Gastrocnemius medialis (tissue), 4 donors: ENCODE data around the gene ZNF865. TPM values are rescaled to one million over a fixed set of nuclear protein-coding genes. Genes with fewer than 3 reads are reported as not detected.

Experiments used
- ATAC-seq, 2 donors: fragments of 150-250 bp; one replicate each; pipeline ENCODE4 v1.9.1; 2016
- DNase-seq, 2 donors: peaks; one replicate each; pipeline ENCODE4 v3.0.0-alpha.2; 2019
- H3K27ac ChIP-seq, 4 donors: fragments of 200-600 bp; sonication (generic); 1 replicate in 1 of 4; 2 replicates in 3 of 4; pipeline ENCODE4 v1.5.1; 2016 to 2018; ENCODE audit warnings: mild to moderate bottlenecking in 2 of 4, moderate library complexity in 1 of 4
- H3K27me3 ChIP-seq, 3 donors: fragments of 200-600 bp; sonication (generic) in 2 of 3; 1 replicate in 1 of 3; 2 replicates in 2 of 3; pipeline versions ENCODE4 v1.5.1 to v1.6.0; 2016 to 2019; ENCODE audit warnings: mild to moderate bottlenecking in 1 of 3, moderate library complexity in 1 of 3
- H3K36me3 ChIP-seq, 2 donors: fragments of 200-600 bp; sonication (generic) in 1 of 2; one replicate each; pipeline ENCODE4 v1.5.1; 2017 to 2018
- H3K4me1 ChIP-seq, 2 donors: fragments of 200-600 bp; sonication (generic) in 1 of 2; one replicate each; pipeline ENCODE4 v1.5.1; 2016 to 2017; ENCODE audit warnings: mild to moderate bottlenecking in 2 of 2
- H3K4me3 ChIP-seq, 4 donors: fragments of 200-600 bp; sonication (generic) in 3 of 4; 1 replicate in 1 of 4; 2 replicates in 3 of 4; pipeline ENCODE4 v1.5.1; 2016 to 2019; ENCODE audit warnings: mild to moderate bottlenecking in 2 of 4
- H3K9me3 ChIP-seq, 3 donors: fragments of 200-600 bp; sonication (generic) in 2 of 3; 1 replicate in 1 of 3; 2 replicates in 2 of 3; pipeline ENCODE4 v1.5.1; 2016 to 2019
- POLR2A ChIP-seq, 2 donors: fragments of 450-650 bp; IDR thresholded peaks; one replicate each; pipeline ENCODE4 v1.6.1; 2017; ENCODE audit warnings: antibody characterized with exemption in 2 of 2, mild to moderate bottlenecking in 2 of 2, moderate library complexity in 2 of 2
- in situ Hi-C, 4 donors: fragments of 200-750 bp; cut with MboI; loops; one replicate each; pipeline versions ENCODE4 v1.15.0 to v1.8.0; 2017; ENCODE audit warnings: low sequenced_read_pairs in 4 of 4
- intact Hi-C: fragments of 100-400 bp; cut with DNase I; formaldehyde crosslinking; loops from one replicate; pipeline ENCODE4 v1.15.1; 2023; ENCODE audit warnings: low total_unique reads
- total RNA-seq, 4 donors: library from RNA; depleted of rRNA; stranded (reverse); fragments of >200 nt; gene quantifications; one replicate each; pipeline versions ENCODE4 v1.1.0 to v1.2.3, GENCODE V29; 2016
- TF ChIP-seq, protein P1 (sequence below), 5 experiments: fragments of 450-650 bp in 3 of 5; fragments of 200-600 bp in 2 of 5; sonication (generic) in 2 of 5; IDR thresholded peaks in 4 of 5; conservative IDR thresholded peaks in 1 of 5; 1 replicate in 4 of 5; 2 replicates in 1 of 5; pipeline ENCODE4 v1.5.1; 2016 to 2019; ENCODE audit warnings: antibody characterized with exemption in 5 of 5, mild to moderate bottlenecking in 3 of 5, moderate library complexity in 3 of 5

ZNF865 gene
- total RNA-seq, 4 donors from 2014 or later = 10.3 to 23.4 (median 15.2) TPM

DNA sequence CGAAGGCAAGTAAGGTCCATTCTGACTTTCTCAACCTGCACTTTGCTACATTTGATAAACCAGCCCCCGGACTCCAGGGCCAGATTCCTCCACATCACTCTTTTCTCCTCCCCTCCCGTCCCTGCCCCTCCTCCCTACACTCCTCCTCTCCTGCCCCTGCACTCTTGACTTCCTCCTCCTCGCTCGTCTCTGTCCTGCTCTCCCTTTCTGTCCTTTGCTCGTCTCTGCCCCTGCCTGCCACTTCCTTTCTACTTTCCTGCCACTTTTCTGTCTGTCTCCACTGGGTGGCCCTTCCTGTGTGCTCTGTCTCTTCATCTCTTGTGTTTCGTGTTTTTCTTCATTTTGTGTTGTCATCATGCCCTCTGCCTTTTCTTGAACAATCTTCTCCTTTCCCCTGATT lies 56.4 kb downstream of the ZNF865 start:
- Histone ChIP-seq H3K4me1 (peaks cover 25 to 28% of the 10 kb centered on the region in 2 donors), H3K4me3 (no peak overlapping the region), H3K27me3 (no peaks in the 10 kb centered on the region), H3K27ac (no peak overlapping the region), H3K9me3 (no peaks in the 10 kb centered on the region), H3K36me3 (peaks cover 0 to 61% of the 10 kb centered on the region in 2 donors)
- no peak for TF ChIP-seq POLR2A (IDR thresholded peaks at IDR 0.05)
- TF ChIP-seq, protein P1, sequence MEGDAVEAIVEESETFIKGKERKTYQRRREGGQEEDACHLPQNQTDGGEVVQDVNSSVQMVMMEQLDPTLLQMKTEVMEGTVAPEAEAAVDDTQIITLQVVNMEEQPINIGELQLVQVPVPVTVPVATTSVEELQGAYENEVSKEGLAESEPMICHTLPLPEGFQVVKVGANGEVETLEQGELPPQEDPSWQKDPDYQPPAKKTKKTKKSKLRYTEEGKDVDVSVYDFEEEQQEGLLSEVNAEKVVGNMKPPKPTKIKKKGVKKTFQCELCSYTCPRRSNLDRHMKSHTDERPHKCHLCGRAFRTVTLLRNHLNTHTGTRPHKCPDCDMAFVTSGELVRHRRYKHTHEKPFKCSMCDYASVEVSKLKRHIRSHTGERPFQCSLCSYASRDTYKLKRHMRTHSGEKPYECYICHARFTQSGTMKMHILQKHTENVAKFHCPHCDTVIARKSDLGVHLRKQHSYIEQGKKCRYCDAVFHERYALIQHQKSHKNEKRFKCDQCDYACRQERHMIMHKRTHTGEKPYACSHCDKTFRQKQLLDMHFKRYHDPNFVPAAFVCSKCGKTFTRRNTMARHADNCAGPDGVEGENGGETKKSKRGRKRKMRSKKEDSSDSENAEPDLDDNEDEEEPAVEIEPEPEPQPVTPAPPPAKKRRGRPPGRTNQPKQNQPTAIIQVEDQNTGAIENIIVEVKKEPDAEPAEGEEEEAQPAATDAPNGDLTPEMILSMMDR (IDR thresholded peaks at IDR 0.05 in 4 of 5, conservative IDR thresholded peaks at IDR 0.05 in 1 of 5) = no peak
- intact Hi-C loops (no loop called here), in situ Hi-C loops (loop anchor here in 1 of 4 donors (10.0 kb wide), 1 partner anchor 287 kb away; the partner anchor contains the start of genes IL11 and TMEM190)
- ATAC-seq (no peak), DNase-seq (no peak)

DNA sequence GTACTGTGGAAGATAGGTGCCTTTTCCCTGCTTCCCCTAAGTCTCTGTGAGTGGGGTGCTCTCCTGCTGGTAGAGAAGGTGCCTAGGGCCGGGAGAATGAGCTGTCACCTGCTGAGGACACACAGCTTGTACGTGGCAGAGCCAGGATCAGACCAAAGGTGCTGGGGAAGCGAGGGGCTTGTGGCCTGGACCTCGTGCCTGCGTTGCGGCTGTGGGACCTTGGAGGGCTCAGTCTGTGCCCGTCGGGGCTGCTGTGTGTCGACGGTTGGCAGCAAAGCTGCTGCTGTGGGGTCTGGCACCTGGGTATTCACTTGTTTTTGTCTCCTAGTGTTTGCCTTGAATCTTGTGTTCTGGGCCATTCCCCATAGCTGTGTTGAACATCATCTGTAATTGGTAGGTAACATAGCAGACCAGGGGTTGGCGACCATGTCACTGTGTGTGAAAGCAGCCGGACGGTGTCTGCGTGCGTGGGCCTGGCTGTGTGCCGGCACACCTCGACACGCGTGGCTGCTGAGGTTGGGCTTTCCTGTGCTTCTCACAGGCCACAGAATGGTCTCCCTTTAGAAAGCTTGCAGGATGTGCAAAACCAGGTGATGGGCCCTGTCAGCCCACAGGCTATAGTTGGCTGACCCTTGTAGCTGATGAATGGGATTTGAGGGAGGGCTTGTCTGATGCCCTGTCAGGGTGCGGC lies 58.5 kb downstream of the ZNF865 start:
- no peak overlapping the region for H3K4me3 ChIP-seq
- H3K27ac ChIP-seq = no peak overlapping the region
- intact Hi-C loops = no loop called here
- no peaks in the 10 kb centered on the region for H3K27me3 ChIP-seq
- no peak for DNase-seq
- no peak for ATAC-seq
- no peaks in the 10 kb centered on the region for H3K9me3 ChIP-seq
- H3K36me3 ChIP-seq = peaks cover 0 to 81% of the 10 kb centered on the region in 2 donors
- H3K4me1 ChIP-seq = peaks cover 4 to 6% of the 10 kb centered on the region in 2 donors
- TF ChIP-seq, protein P1 (IDR thresholded peaks at IDR 0.05 in 4 of 5, conservative IDR thresholded peaks at IDR 0.05 in 1 of 5) = no peak
- TF ChIP-seq POLR2A (IDR thresholded peaks at IDR 0.05) = no peak
- in situ Hi-C loops = loop anchor here in 1 of 4 donors (10.0 kb wide), 1 partner anchor 289 kb away; the partner anchor contains the start of genes IL11 and TMEM190

DNA sequence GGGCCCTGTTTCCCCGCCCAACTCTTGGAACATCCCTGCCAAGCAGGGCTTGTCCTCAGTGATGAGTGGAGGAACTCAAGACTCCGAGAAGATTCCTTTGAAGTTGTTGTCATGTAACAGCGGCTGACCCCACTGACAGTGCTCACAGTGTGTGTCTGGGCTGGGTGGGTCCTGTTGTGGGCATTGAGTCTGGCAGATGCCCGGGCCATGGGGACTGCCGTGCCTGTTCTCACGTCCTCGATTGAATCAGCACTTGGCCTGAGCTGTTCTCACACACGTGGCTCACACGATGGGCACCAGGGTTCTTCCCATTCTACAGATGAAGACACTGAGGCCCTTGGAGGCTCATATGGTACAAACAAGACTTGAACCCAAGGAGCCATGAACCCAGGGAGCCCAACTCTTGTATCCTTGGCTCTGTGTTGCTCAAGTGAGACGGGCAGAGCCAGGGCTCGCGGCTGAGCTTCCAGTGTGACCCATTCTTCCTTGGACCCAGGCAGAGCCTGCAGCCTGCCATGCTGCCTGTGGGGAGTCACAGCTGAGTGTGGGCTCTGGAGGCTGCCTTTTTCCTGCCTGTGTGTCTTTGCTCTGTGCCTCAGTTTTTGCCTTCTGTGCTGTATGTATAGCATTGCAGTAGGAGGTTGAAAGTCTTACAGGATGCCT lies 61.0 kb downstream of the ZNF865 start:
- Histone ChIP-seq H3K27me3 (no peaks in the 10 kb centered on the region), H3K27ac (no peak overlapping the region), H3K4me3 (no peak overlapping the region), H3K9me3 (no peaks in the 10 kb centered on the region), H3K36me3 (peaks cover 0 to 88% of the 10 kb centered on the region in 2 donors), H3K4me1 (no peaks in the 10 kb centered on the region)
- TF ChIP-seq POLR2A (IDR thresholded peaks at IDR 0.05) = no peak
- TF ChIP-seq, protein P1 (IDR thresholded peaks at IDR 0.05 in 4 of 5, conservative IDR thresholded peaks at IDR 0.05 in 1 of 5) = no peak
- no peak for DNase-seq
- in situ Hi-C loops (loop anchor here in 1 of 4 donors (10.0 kb wide), 1 partner anchor 292 kb away; the partner anchor contains the start of genes IL11 and TMEM190), intact Hi-C loops (no loop called here)
- no peak for ATAC-seq

Other genes starting within 250 kb of the ZNF865 start
- gene GARIN5B, start 242.4 kb upstream of the ZNF865 start, total RNA-seq = not detected
- gene IL11, start 235.2 kb upstream of the ZNF865 start, total RNA-seq = under 1 TPM in 1 of 4 donors, not detected in 3; 0.66 TPM
- not detected for gene TMEM190, start 228.8 kb upstream of the ZNF865 start, total RNA-seq
- gene TMEM238, start 221.4 kb upstream of the ZNF865 start, total RNA-seq = 1 to 10 TPM; 1.3 to 4.7 (median 2.1) TPM
- 100 to 1,000 TPM; 123 to 278 (median 206) TPM for gene RPL28, start 219.7 kb upstream of the ZNF865 start, total RNA-seq
- 10 to 100 TPM in 3 of 4 donors, 1 to 10 TPM in 1; 7.7 to 14.6 (median 13.4) TPM for gene UBE2S, start 197.9 kb upstream of the ZNF865 start, total RNA-seq
- gene SHISA7, start 162.3 kb upstream of the ZNF865 start, total RNA-seq = not detected
- gene ISOC2, start 144.0 kb upstream of the ZNF865 start, total RNA-seq = 100 to 1,000 TPM in 1 of 4 donors, 10 to 100 TPM in 3; 59.7 to 101 (median 88.7) TPM
- gene C19orf85, start 140.9 kb upstream of the ZNF865 start, total RNA-seq = not detected
- 10 to 100 TPM in 3 of 4 donors, 1 to 10 TPM in 1; 7.4 to 22.3 (median 14.1) TPM for gene ZNF628, start 129.0 kb upstream of the ZNF865 start, total RNA-seq
- 1 to 10 TPM in 2 of 4 donors, under 1 TPM in 2; 0.40 to 2.5 (median 1.1) TPM for gene NAT14, start 120.5 kb upstream of the ZNF865 start, total RNA-seq
- gene SSC5D, start 117.2 kb upstream of the ZNF865 start, total RNA-seq = 1 to 10 TPM in 2 of 4 donors, under 1 TPM in 2; 0.53 to 2.2 (median 1.1) TPM
- 1 to 10 TPM in 3 of 4 donors, not detected in 1; 1.5 to 3.0 (median 1.6) TPM for gene SBK2, start 68.5 kb upstream of the ZNF865 start, total RNA-seq
- 10 to 100 TPM in 1 of 4 donors, 1 to 10 TPM in 3; 3.1 to 24.1 (median 6.8) TPM for gene SBK3, start 60.1 kb upstream of the ZNF865 start, total RNA-seq
- gene ZNF579, start 24.8 kb upstream of the ZNF865 start, total RNA-seq = 10 to 100 TPM; 15.0 to 19.3 (median 16.8) TPM
- 10 to 100 TPM in 1 of 4 donors, 1 to 10 TPM in 3; 6.8 to 11.2 (median 7.4) TPM for gene FIZ1, start 6.1 kb upstream of the ZNF865 start, total RNA-seq
- gene ZNF524, start 5.4 kb upstream of the ZNF865 start, total RNA-seq = 10 to 100 TPM; 35.6 to 61.7 (median 47.0) TPM
- gene ZNF784, start 18.9 kb downstream of the ZNF865 start, total RNA-seq = 1 to 10 TPM; 6.0 to 10.0 (median 8.2) TPM
- gene ZNF580, start 35.4 kb downstream of the ZNF865 start, total RNA-seq = 10 to 100 TPM in 1 of 4 donors, 1 to 10 TPM in 3; 1.5 to 12.3 (median 7.2) TPM
- gene ZNF581, start 38.0 kb downstream of the ZNF865 start, total RNA-seq = 10 to 100 TPM in 3 of 4 donors, 1 to 10 TPM in 1; 9.9 to 17.3 (median 13.7) TPM
- 10 to 100 TPM in 2 of 4 donors, 1 to 10 TPM in 2; 6.3 to 21.2 (median 12.6) TPM for gene CCDC106, start 42.6 kb downstream of the ZNF865 start, total RNA-seq
- gene U2AF2, start 49.4 kb downstream of the ZNF865 start, total RNA-seq = 10 to 100 TPM; 38.1 to 60.2 (median 50.1) TPM
- gene EPN1, start 69.6 kb downstream of the ZNF865 start, total RNA-seq = 100 to 1,000 TPM in 3 of 4 donors, 10 to 100 TPM in 1; 58.7 to 214 (median 190) TPM
- not detected for gene NLRP9, start 132.8 kb downstream of the ZNF865 start, total RNA-seq
- gene RFPL4A, start 153.4 kb downstream of the ZNF865 start, total RNA-seq = not detected
- not detected for gene RFPL4AL1, start 163.5 kb downstream of the ZNF865 start, total RNA-seq
- gene NLRP11, start 226.4 kb downstream of the ZNF865 start, total RNA-seq = not detected
- not detected for gene NLRP4, start 230.9 kb downstream of the ZNF865 start, total RNA-seq